K562 (cell line): ENCODE data around the gene ATXN7L2. TPM values are rescaled to one million over a fixed set of nuclear protein-coding genes. Genes with fewer than 3 reads are reported as not detected.

Experiments
- ATAC-seq: fragments of 200-7000 bp; cut with Tn5 transposase; 3 replicates; pipeline ENCODE4 v1.9.1; 2020; ENCODE audit warnings: moderate library complexity
- BruUV-seq: library from RNA; stranded (reverse); fragments of 400-500 nt; replicated peaks from 2 replicates; lab custom pipeline; 2021; lab: Mats Ljungman, UMichigan
- CTCF ChIA-PET: fragments of 300-600 bp; formaldehyde crosslinking; extraction: SDS; loops from one replicate; lab custom pipeline; 2021; ENCODE audit warnings: low intra/inter-chr PET ratio; lab: Yijun Ruan, JAX
- POLR2A ChIA-PET: fragments of 300-600, 350-650 bp; sonication (Branson Sonifier 250); formaldehyde crosslinking; extraction: SDS; loops from one replicate; lab custom pipeline; 2021; ENCODE audit warnings: antibody characterized with exemption, inconsistent platforms; lab: Yijun Ruan, JAX
- DNase-seq, 4 experiments: peaks; one replicate each; pipeline versions ENCODE4 v3.0.0 to v3.0.0-alpha.2; 2011 to 2018; ENCODE audit warnings: low spot score in 3 of 4, mixed read lengths in 3 of 4; ENCODE audit errors: extremely low read depth in 1 of 4
- FAIRE-seq: peaks from 2 replicates; lab custom pipeline; 2011; peaks lifted over from hg19 to GRCh38; lab: Jason Lieb, UNC
- H2AFZ ChIP-seq: 2 replicates; pipeline ENCODE4 v1.6.0; 2011; ENCODE audit warnings: low read depth, low read length, control low read depth, inconsistent platforms
- H3K27ac ChIP-seq: fragments of 200-600 bp; 3 replicates; pipeline ENCODE4 v1.8.0; 2011; ENCODE audit warnings: low read depth, mild to moderate bottlenecking, control low read depth, inconsistent platforms, low read length, moderate library complexity, mixed read lengths; ENCODE audit errors: extremely low read depth
- H3K27me3 ChIP-seq, 2 experiments: fragments of 300-600 bp in 1 of 2; 2 replicates in 1 of 2; 3 replicates in 1 of 2; pipeline versions ENCODE4 v1.6.0 to v1.8.0; 2011; ENCODE audit warnings: inconsistent platforms in 2 of 2, low read length in 2 of 2, mild to moderate bottlenecking in 1 of 2, mixed read lengths in 1 of 2, moderate library complexity in 1 of 2; ENCODE audit not compliant: control insufficient read depth in 2 of 2, insufficient read depth in 2 of 2
- H3K36me3 ChIP-seq: fragments of 300-600 bp; 3 replicates; pipeline ENCODE4 v1.8.0; 2011; ENCODE audit warnings: mild to moderate bottlenecking, low read length, inconsistent platforms; ENCODE audit not compliant: control insufficient read depth, insufficient read depth
- H3K4me1 ChIP-seq, 2 experiments: fragments of 200-600 bp in 1 of 2; replicated peaks in 1 of 2; 2 replicates in 1 of 2; 3 replicates in 1 of 2; pipeline versions ENCODE4 v1.5.1 to v1.8.0; 2011; ENCODE audit warnings: inconsistent platforms in 2 of 2, low read length in 2 of 2, mild to moderate bottlenecking in 1 of 2, mixed read lengths in 1 of 2, moderate library complexity in 1 of 2; ENCODE audit not compliant: control insufficient read depth in 2 of 2, insufficient read depth in 2 of 2
- H3K4me2 ChIP-seq: 2 replicates; pipeline ENCODE4 v1.6.1; 2011; ENCODE audit warnings: low read length, control low read depth, inconsistent platforms, mixed read lengths; ENCODE audit not compliant: insufficient read depth
- H3K4me3 ChIP-seq: fragments of 200-600 bp; sonication (generic), shearing (Covaris generic); 2 replicates; pipeline ENCODE4 v1.5.1; 2016; ENCODE audit warnings: control low read depth, inconsistent platforms
- H3K79me2 ChIP-seq: fragments of 200-600 bp; 3 replicates; pipeline ENCODE4 v1.8.0; 2011; ENCODE audit warnings: low read length, inconsistent platforms; ENCODE audit not compliant: control insufficient read depth, insufficient read depth
- H3K9ac ChIP-seq, 2 experiments: 2 replicates each; pipeline versions ENCODE4 v1.6.0 to v1.6.1; 2011; ENCODE audit warnings: low read depth in 2 of 2, low read length in 2 of 2, control low read depth in 1 of 2, inconsistent platforms in 1 of 2, mild to moderate bottlenecking in 1 of 2, mixed read lengths in 1 of 2; ENCODE audit not compliant: insufficient read depth in 1 of 2
- H3K9me1 ChIP-seq: one replicate; pipeline ENCODE4 v1.6.0; 2011; ENCODE audit warnings: inconsistent platforms, mild to moderate bottlenecking, low read length, moderate library complexity; ENCODE audit not compliant: control insufficient read depth, insufficient read depth
- H3K9me3 ChIP-seq: replicated peaks from 2 replicates; pipeline ENCODE4 v1.5.1; 2011; ENCODE audit warnings: low read depth, low read length, inconsistent platforms; ENCODE audit not compliant: control insufficient read depth, insufficient read depth
- H4K20me1 ChIP-seq: replicated peaks from 2 replicates; pipeline ENCODE4 v1.6.1; 2011; ENCODE audit warnings: low read length, inconsistent platforms, mixed read lengths; ENCODE audit not compliant: control insufficient read depth, insufficient read depth
- CTCFL ChIP-seq: IDR thresholded peaks from 2 replicates; pipeline ENCODE4 v1.6.1; 2011; ENCODE audit warnings: borderline replicate concordance, low read depth, mild to moderate bottlenecking, moderate library complexity, low read length; ENCODE audit not compliant: insufficient read depth, poor library complexity, severe bottlenecking
- MYNN ChIP-seq, 2 experiments: sonication (generic); formaldehyde crosslinking in 1 of 2; IDR thresholded peaks; 2 replicates each; pipeline versions ENCODE4 v1.5.0 to v1.6.1; 2016 to 2020; ENCODE audit warnings: antibody characterized with exemption in 1 of 2, missing genetic modification reagents in 1 of 2
- NUFIP1 ChIP-seq: fragments of 450-650 bp; IDR thresholded peaks from 2 replicates; pipeline ENCODE4 v1.6.1; 2018; ENCODE audit not compliant: partially characterized antibody
- PHF21A ChIP-seq: fragments of 450-650 bp; IDR thresholded peaks from 2 replicates; pipeline ENCODE4 v1.6.1; 2017; ENCODE audit warnings: low read depth, borderline replicate concordance
- ZBTB17 ChIP-seq: fragments of 450-650 bp; formaldehyde crosslinking; IDR thresholded peaks from 2 replicates; pipeline ENCODE4 v1.4.0; 2020; ENCODE audit warnings: mild to moderate bottlenecking
- ZBTB8A ChIP-seq: fragments of 450-650 bp; IDR thresholded peaks from 2 replicates; pipeline ENCODE4 v1.6.1; 2018; ENCODE audit warnings: mild to moderate bottlenecking, moderate library complexity; ENCODE audit not compliant: partially characterized antibody
- ZNF224 ChIP-seq: sonication (generic); formaldehyde crosslinking; IDR thresholded peaks from 2 replicates; pipeline ENCODE4 v1.8.0; 2022; ENCODE audit warnings: mild to moderate bottlenecking, missing genetic modification reagents
- ZNF717 ChIP-seq: fragments of 250-450 bp; sonication (Bioruptor Pico); IDR thresholded peaks from 2 replicates; pipeline ENCODE4 v1.5.0; 2021
- WGBS: fragments of 100-300 bp; shearing (Covaris generic); methylation state at CpG from one replicate; pipeline ENCODE4 v1.1.6; 2016; ENCODE audit warnings: low coverage, mixed read lengths; ENCODE audit not compliant: insufficient coverage; ENCODE audit errors: missing lambda C conversion rate; 5-methylcytosine and 5-hydroxymethylcytosine counted together
- in situ Hi-C: fragments of 300-500 bp; cut with MboI; formaldehyde crosslinking; loops from 4 replicates; pipeline ENCODE4 v1.15.0; 2018; ENCODE audit warnings: inconsistent platforms, mixed read lengths
- intact Hi-C: fragments of 100-400 bp; cut with micrococcal nuclease; formaldehyde crosslinking; loops from 2 replicates; pipeline ENCODE4 v1.14.2; 2022
- polyA plus RNA-seq, 8 experiments: library from polyadenylated mRNA; depleted of rRNA in 4 of 8; stranded (reverse) in 5 of 8; unstranded in 3 of 8; fragments of >200 nt; fragmentation: Nextera tagmentation in 2 of 8; fragmentation: Illumina TruSeq in 1 of 8; extraction: Ambion mirVana in 2 of 8; extraction: Trizol in 1 of 8; gene quantifications; 2 replicates each; pipeline versions ENCODE4 v1.2.1 to v1.2.3, GENCODE V29; 2011 to 2014; ENCODE audit warnings: inconsistent platforms in 1 of 8, missing spikeins in 1 of 8
- total RNA-seq, 7 experiments: library from RNA; depleted of rRNA in 6 of 7; stranded (reverse); fragments of >200 nt in 6 of 7; fragmentation: Illumina TruSeq in 2 of 7; extraction: Trizol in 2 of 7; gene quantifications; 2 replicates each; pipeline versions ENCODE4 v1.2.1 to v1.2.3, GENCODE V29; 2011 to 2021; ENCODE audit warnings: low replicate concordance in 1 of 7

The ATXN7L2 gene
- total and polyA plus RNA-seq, 9 of the 15 experiments (the other 6 are each of a cell fraction or from before 2014, with no cell fraction given), result 0.21 to 10.4 (median 5.8) TPM

- Histone ChIP-seq H3K4me1 (peaks cover 8 to 21% of the 10 kb centered on the region in 2 experiments), H3K4me3 (no peak overlapping the region)
- CTCF ChIA-PET, result no interaction called here
Observed at GRCh38 chr1:109508001-109508872, 24.5 kb downstream of the ATXN7L2 start.

GRCh38 chr1:109508873-109509175 lies 25.1 kb downstream of the ATXN7L2 start:
- H3K4me3 ChIP-seq, result peak overlapping the region; percentile 48; the same call in 1 of the 2 replicates
- POLR2A ChIA-PET, result interaction anchor here (0.6 to 5.0 kb wide), 6 partner anchors 9 to 956 kb away, joined by 3 to 24 read pairs (median 6); partner anchors contain the start of gene CYB561D1
- CTCF ChIA-PET, result no interaction called here
- no peaks in the 10 kb centered on the region for H3K9me1 ChIP-seq
- ATAC-seq (no peak; the same call in 2 of the 3 replicates), FAIRE-seq (no peak), DNase-seq (no peak)
- H3K27me3 ChIP-seq, result peaks cover 13 to 45% of the 10 kb centered on the region in 2 experiments
- peak overlapping the region in 1 of 2 experiments; percentile 87; a peak in 2 of 4 replicates for H3K9ac ChIP-seq
- in situ Hi-C loops, result no loop called here
- H3K4me1 ChIP-seq, result peaks cover 5 to 21% of the 10 kb centered on the region in 2 experiments
- H3K36me3 ChIP-seq, result no peaks in the 10 kb centered on the region
- H3K27ac ChIP-seq, result no peak overlapping the region
- H4K20me1 ChIP-seq, result peaks cover 8% of the 10 kb centered on the region; the same call in 1 of the 2 replicates
- H2AFZ ChIP-seq, result no peak overlapping the region
- peak overlapping the region; percentile 90; the same call in 1 of the 2 replicates for H3K4me2 ChIP-seq
- intact Hi-C loops, result no loop called here
- H3K79me2 ChIP-seq, result no peaks in the 10 kb centered on the region
- BruUV-seq, result no TSS peak
- 46% methylated on average over 7 of the region's 7 CpGs for WGBS
- H3K9me3 ChIP-seq, result no peaks in the 10 kb centered on the region
- TF ChIP-seq CTCFL, result no peak
- no peak for TF ChIP-seq ZBTB8A
- TF ChIP-seq MYNN (IDR thresholded peaks at IDR 0.05), result no peak
- TF ChIP-seq MYNN (CRISPR knock-in tag; IDR thresholded peaks at IDR 0.05), result no peak
- no peak for TF ChIP-seq ZNF717

More at GRCh38 chr1:109508001-109508872, 24.5 kb downstream of the ATXN7L2 start:
- Histone ChIP-seq H3K9ac (0 out of 4 replicates have a peak overlapping the region, but pooled peaks of 1 of the 2 experiments have one; percentile 17), H3K9me3 (no peaks in the 10 kb centered on the region), H3K9me1 (no peaks in the 10 kb centered on the region), H3K4me2 (no peak overlapping the region), H4K20me1 (peaks cover 8% of the 10 kb centered on the region; the same call in 1 of the 2 replicates), H2AFZ (no peak overlapping the region), H3K36me3 (no peaks in the 10 kb centered on the region), H3K27me3 (peaks cover 13 to 45% of the 10 kb centered on the region in 2 experiments), H3K79me2 (no peaks in the 10 kb centered on the region), H3K27ac (no peak overlapping the region)
- in situ Hi-C loops (no loop called here), intact Hi-C loops (no loop called here)
- DNase-seq, result no peak
- no peak for ATAC-seq
- TF ChIP-seq PHF21A, result no peak
- no peak for TF ChIP-seq NUFIP1
- TF ChIP-seq ZBTB17, result no peak
- no peak for TF ChIP-seq ZNF224 (CRISPR knock-in tag)
- POLR2A ChIA-PET, result interaction anchor here (0.7 to 5.0 kb wide), 6 partner anchors 9 to 251 kb away, joined by 3 to 24 read pairs (median 4); partner anchors contain the start of genes CYB561D1 and GNAI3
- FAIRE-seq, result no peak
- WGBS, result 59% methylated on average over 25 of the region's 25 CpGs
- BruUV-seq, result no TSS peak
